NCI-H2227 (cell line): ENCODE measurements around the gene HLA-A.
A peak's percentile ranks its signal among the peaks of the same experiment; 100 is the strongest.
"Not testable (repeated sequence)": the region's sequence is repeated elsewhere in the genome, so short reads cannot be mapped to it uniquely, and the experiment has no call there.

Experiments
- DNase-seq: peaks from one replicate; lab custom pipeline; 2025; ENCODE audit not compliant: unreplicated experiment; lab: John Stamatoyannopoulos, UW

Gene HLA-A

DNA sequence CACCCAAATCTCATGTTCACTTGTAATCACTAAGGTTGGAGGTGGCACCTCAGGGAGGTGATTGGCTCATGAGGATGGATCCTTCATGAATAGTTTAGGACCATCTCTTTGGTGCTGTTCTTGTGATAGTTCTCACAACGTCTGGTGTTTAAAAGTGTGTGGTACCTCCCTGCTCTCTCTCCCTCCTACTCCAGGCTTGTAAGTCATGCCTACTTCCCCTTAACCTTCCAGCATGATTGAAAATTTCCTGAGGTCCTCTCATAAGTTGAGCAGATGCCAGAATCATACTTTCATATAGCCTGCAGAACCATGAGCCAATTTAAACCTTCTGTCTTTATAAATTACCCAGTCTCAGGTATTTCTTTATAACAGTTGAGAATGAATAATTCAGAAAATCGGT is 16.6 kb downstream of the HLA-A start:
- DNase-seq, result no peak

DNA sequence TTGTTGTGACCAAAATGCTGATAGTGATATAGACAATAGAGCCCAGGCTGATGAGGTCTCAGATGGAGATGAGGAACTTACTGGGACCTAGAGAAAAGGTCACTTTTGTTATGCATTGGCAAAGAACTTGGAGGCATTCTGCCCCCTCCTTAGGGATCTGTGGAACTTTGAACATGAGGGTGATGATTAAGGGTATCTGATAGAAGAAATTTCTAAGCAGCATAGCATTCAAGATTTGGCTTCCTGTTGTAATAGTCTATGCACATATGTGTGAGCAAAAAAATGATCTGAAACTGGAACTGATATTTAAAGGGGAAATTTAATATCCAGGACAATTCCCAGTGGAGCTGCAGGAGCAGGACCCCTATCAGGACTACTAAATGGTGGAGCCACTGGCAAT is 17.1 kb downstream of the HLA-A start:
- no peak for DNase-seq

DNA sequence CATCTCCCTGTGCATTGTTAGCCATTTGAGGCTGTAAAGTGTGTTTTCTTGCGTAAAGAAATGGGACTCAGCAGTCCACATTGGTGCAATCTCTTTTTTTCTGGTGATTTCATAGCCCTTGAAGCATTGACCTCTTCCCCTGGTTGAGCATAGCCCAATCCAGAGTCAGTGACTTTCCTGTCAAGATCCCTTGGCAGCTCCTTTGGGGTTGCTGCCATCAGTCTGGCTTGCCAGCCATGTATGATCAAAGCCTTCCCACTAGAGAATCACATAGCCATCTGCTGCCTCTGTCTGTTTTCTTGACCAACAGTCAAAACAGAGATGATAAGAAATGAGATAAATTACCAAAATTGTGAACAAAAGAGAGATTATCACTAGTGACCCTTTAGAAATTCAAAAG is 19.6 kb downstream of the HLA-A start:
- no peak for DNase-seq

- DNase-seq, result not testable (repeated sequence)
These were observed 21.4 kb downstream of the HLA-A start for GRCh38 chr6:29963697-29964096.

DNA sequence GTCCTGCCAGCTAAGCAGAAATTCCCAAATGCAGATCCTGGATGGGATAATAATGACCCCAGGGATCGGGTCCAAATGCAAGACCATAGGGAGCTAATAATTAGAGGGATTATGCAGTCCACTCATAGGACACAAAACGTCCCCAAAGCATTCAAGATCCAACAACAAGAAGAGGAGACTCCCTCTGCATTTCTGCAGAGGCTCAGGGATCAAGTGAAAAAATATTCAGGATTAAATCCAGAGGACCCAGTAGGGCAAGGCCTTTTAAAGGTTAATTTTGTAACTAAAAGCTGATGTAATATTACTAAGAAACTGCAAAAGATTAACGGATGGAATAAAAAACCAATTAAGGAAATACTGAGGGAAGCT is 22.2 kb downstream of the HLA-A start:
- DNase-seq, result no peak

DNA sequence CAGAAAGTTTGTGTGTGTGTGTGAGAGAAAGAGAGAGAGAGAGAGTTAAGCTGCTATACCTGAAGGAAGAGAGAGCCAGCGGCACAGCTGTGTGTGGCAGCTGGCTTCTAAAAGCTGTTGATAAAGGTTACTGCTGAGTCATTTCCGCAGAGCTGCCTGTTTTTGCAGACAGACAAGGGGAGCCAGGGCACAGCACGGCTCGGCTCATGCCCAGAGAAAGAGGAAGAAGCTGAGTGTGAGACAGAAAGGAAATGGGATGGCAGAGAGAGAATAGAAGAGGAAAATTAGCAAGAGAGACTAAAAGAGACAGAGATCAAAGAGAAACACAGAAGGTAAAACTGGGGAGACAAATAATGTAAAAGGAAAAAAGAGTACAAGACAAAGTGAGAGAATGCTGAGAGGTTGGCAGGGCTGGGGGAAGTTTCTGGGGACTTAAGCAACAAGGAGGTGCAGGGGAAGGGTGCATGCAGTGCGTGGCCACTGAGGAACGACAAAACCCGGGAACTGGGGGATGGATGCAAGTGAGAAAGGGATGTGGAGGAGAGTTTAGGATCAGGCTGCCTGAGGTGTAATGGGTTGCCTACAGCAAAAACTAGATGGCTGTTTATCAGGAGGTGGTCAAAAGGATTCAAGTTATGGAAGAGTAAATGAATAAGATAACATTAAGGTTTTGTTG is 22.7 kb downstream of the HLA-A start:
- DNase-seq, result peak; percentile 75

GRCh38 chr6:29965563-29965872 is 23.2 kb downstream of the HLA-A start:
- DNase-seq, result no peak

GRCh38 chr6:29965873-29966601 is 23.7 kb downstream of the HLA-A start:
- peak; percentile 81 for DNase-seq

GRCh38 chr6:29967379-29968010 is 25.2 kb downstream of the HLA-A start:
- DNase-seq, result no peak

DNA sequence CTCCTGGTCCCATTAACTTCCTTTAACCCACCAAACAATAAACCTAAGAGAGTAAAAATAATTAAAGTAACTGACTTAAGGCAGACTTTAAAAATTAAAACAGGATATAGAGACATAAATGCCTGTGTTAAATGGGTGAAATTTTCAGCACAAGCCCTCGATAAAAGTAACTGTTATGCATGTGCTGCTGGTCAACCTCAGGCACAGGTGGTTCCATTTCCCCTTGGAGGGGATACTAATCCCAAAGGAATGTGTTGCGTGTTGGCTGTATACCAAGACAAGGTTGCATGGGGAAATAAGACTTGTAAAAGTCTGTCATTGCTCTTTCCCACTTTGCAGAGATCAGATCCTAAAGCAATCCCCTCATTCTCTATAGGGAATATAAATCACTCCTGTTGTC is 25.8 kb downstream of the HLA-A start:
- DNase-seq, result no peak

- no peak for DNase-seq
These were observed 26.6 kb downstream of the HLA-A start for GRCh38 chr6:29968905-29969304.

- no peak for DNase-seq
These were observed 28.4 kb downstream of the HLA-A start for GRCh38 chr6:29970711-29971110.

- DNase-seq, result no peak
These were observed 32.7 kb downstream of the HLA-A start for GRCh38 chr6:29974901-29975560.

DNA sequence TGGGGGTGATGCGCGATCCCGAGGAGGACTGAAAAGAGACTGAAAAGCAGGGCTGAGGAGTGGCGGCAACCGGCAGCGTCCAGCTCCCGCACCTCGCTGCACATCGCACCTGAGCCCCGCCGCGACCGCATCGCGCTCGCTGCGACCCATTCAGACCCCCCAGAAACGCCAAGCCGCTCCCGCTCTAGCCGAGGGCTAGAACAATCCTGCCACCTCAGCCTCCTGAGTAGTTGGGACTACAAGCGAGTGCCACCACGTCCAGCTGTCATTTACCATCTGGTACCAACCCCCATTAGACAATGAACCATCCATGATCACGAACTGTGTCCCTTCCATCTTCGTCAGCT is 33.2 kb downstream of the HLA-A start:
- DNase-seq, result no peak

GRCh38 chr6:29976253-29976587 is 33.9 kb downstream of the HLA-A start:
- no peak for DNase-seq

DNA sequence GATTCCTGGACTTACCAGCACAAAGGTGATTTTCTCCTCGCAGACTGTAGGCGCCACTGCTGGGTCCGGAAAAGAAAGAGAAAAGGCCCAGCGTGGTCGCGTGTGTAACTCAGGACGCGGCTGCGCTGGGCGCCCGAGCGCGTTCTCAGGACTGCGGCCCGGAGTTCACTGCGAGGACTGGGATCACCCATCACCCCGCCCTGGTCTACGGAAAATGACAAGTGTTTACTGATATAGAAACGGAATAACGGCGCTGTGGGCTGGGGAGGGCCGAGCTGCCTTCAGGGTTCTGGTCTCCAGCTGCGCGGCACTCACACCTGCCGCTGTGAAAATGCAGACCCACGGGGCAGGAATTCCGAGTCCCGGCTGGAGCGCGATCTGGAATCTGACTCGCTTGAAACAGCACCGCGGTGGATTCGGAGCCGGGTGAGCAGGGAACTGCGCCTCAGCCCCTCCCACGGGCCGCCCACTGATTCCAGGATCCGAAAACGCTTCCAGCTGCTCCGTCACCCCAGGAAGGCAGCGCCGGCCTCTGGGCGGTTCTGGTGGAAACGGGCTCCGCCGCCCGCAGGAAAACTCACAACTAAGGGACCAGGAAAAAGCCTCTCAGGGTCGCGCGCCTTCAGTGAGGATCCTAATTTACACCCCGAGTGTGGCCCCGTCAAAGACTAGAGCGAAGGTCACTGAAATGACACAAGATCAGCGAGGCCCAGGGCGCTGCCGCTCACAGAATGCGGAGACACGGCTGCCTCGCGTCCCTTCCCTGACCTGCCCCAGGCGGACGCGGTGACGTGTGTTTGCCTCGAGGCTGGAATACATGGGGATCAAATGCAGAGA is 34.5 kb downstream of the HLA-A start:
- DNase-seq, result peak; percentile 78

- no peak for DNase-seq
These were observed 35.0 kb downstream of the HLA-A start for GRCh38 chr6:29977425-29977727.

GRCh38 chr6:29980013-29980412 is 37.7 kb downstream of the HLA-A start:
- DNase-seq, result not testable (repeated sequence)

DNA sequence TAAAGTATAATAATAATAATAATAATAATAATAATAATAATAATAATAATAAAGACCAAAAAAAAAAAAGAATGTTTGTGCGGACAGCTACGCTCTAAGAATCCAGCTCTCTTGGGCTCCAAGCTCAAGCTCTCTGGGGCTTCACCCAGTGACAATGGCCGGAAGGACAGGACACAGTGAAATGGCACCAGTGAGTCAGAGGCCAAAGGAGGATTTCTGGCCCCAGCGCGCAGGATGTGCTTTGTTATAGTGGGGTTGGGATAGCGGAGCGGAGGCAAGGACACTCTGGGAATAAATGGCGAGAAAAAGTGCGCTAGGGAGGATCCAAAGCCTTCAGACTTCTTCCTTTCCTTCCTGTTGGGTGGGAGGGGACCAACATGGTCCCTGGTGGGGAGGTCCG is 38.2 kb downstream of the HLA-A start:
- no peak for DNase-seq

- no peak for DNase-seq
These were observed 39.0 kb downstream of the HLA-A start for GRCh38 chr6:29981211-29981812.

- DNase-seq, result no peak
These were observed 39.8 kb downstream of the HLA-A start for GRCh38 chr6:29982097-29982496.
